T-cell (primary cell): ENCODE results near the gene GOLGA8B. TPM values are rescaled to one million over a fixed set of nuclear protein-coding genes. Genes with fewer than 3 reads are reported as not detected.
"Not testable (repeated sequence)": the region's sequence is repeated elsewhere in the genome, so short reads cannot be mapped to it uniquely, and the experiment has no call there.

Experiments used
- ATAC-seq, 4 experiments: fragments of 200-7000 bp in 3 of 4; fragments of 150-1000 bp in 1 of 4; cut with Tn5 transposase; replicated peaks in 1 of 4; 1 replicate in 3 of 4; 2 replicates in 1 of 4; pipeline ENCODE4 v1.10.0; 2021; ENCODE audit warnings: moderate library complexity in 3 of 4, mild to moderate bottlenecking in 2 of 4, moderate number of reproducible peaks in 1 of 4
- CTCF ChIA-PET, 2 donors: fragments of 300-600 bp; sonication (Branson Sonifier 250); formaldehyde crosslinking; loops; one replicate each; lab custom pipeline; 2022; ENCODE audit warnings: antibody characterized with exemption in 2 of 2; lab: Charles Lee
- POLR2A ChIA-PET, 2 donors: fragments of 300-600 bp; sonication (Branson Sonifier 250); formaldehyde crosslinking; loops; one replicate each; lab custom pipeline; 2022; ENCODE audit warnings: antibody characterized with exemption in 2 of 2; lab: Charles Lee
- DNase-seq, 35 experiments: peaks; one replicate each; pipeline versions ENCODE4 v3.0.0 to v3.0.0-alpha.2; 2013 to 2023
- H3K27ac ChIP-seq: one replicate; pipeline ENCODE4 v1.5.1; 2013; ENCODE audit warnings: low read length
- H3K27me3 ChIP-seq, 2 experiments: replicated peaks in 1 of 2; 1 replicate in 1 of 2; 2 replicates in 1 of 2; pipeline versions ENCODE4 v1.6.1 to v1.7.0; 2013; ENCODE audit warnings: low read length in 1 of 2, mixed read lengths in 1 of 2; ENCODE audit not compliant: control insufficient read depth in 2 of 2, insufficient read depth in 2 of 2; ENCODE audit errors: extremely low read depth in 1 of 2
- H3K36me3 ChIP-seq, 2 donors: 1 replicate in 1 of 2; 2 replicates in 1 of 2; pipeline versions ENCODE4 v1.6.1 to v1.7.0; 2013; ENCODE audit warnings: low read length in 1 of 2; ENCODE audit not compliant: control insufficient read depth in 2 of 2, insufficient read depth in 1 of 2; ENCODE audit errors: extremely low read depth in 1 of 2
- H3K4me1 ChIP-seq, 2 experiments: 1 replicate in 1 of 2; 2 replicates in 1 of 2; pipeline versions ENCODE4 v1.6.1 to v1.7.0; 2013; ENCODE audit warnings: low read length in 2 of 2, mixed read lengths in 1 of 2; ENCODE audit not compliant: insufficient read depth in 2 of 2, control insufficient read depth in 1 of 2; ENCODE audit errors: extremely low read depth in 1 of 2
- H3K4me3 ChIP-seq, 2 donors: 1 replicate in 1 of 2; 2 replicates in 1 of 2; pipeline versions ENCODE4 v1.5.1 to v1.7.0; 2013; ENCODE audit warnings: mild to moderate bottlenecking in 2 of 2, low read length in 1 of 2, moderate library complexity in 1 of 2; ENCODE audit not compliant: control insufficient read depth in 1 of 2; ENCODE audit errors: extremely low read depth in 1 of 2
- H3K9me3 ChIP-seq: 2 replicates; pipeline ENCODE4 v1.7.0; 2013
- H3K27ac Mint-ChIP-seq, 2 donors: one replicate each; pipeline ENCODE4 v1.8.0; 2020 to 2021; ENCODE audit warnings: mild to moderate bottlenecking in 2 of 2, mixed read lengths in 2 of 2
- H3K27me3 Mint-ChIP-seq, 2 donors: one replicate each; pipeline ENCODE4 v1.8.0; 2021 to 2022; ENCODE audit warnings: mixed read lengths in 2 of 2
- H3K36me3 Mint-ChIP-seq: one replicate; pipeline ENCODE4 v1.8.0; 2021; ENCODE audit warnings: mixed read lengths
- H3K4me1 Mint-ChIP-seq, 3 donors: one replicate each; pipeline ENCODE4 v1.8.0; 2020 to 2022; ENCODE audit warnings: mixed read lengths in 3 of 3, mild to moderate bottlenecking in 1 of 3
- H3K4me3 Mint-ChIP-seq, 3 donors: one replicate each; pipeline ENCODE4 v1.8.0; 2020 to 2022; ENCODE audit warnings: mild to moderate bottlenecking in 3 of 3, mixed read lengths in 3 of 3, moderate library complexity in 3 of 3
- H3K9me3 Mint-ChIP-seq, 3 donors: one replicate each; pipeline ENCODE4 v1.8.0; 2020 to 2022; ENCODE audit warnings: mixed read lengths in 3 of 3
- WGBS: methylation state at CpG from one replicate; pipeline ENCODE4 v1.1.5; 2013; ENCODE audit warnings: missing lambda C conversion rate; ENCODE audit not compliant: insufficient coverage; 5-methylcytosine and 5-hydroxymethylcytosine counted together
- total RNA-seq, 35 experiments: library from RNA in 6 of 35; stranded (reverse) in 6 of 35; fragments of 120-200 nt in 1 of 35; gene quantifications; one replicate each; pipeline versions ENCODE4 v1.2.1 to v1.2.4 and lab custom pipeline; 2013 to 2026

The GOLGA8B gene
- total RNA-seq, 5 donors from 2014 or later (not counting 1 experiment from before 2014, with no cell fraction given), result 225 to 468 (median 379) TPM

DNA sequence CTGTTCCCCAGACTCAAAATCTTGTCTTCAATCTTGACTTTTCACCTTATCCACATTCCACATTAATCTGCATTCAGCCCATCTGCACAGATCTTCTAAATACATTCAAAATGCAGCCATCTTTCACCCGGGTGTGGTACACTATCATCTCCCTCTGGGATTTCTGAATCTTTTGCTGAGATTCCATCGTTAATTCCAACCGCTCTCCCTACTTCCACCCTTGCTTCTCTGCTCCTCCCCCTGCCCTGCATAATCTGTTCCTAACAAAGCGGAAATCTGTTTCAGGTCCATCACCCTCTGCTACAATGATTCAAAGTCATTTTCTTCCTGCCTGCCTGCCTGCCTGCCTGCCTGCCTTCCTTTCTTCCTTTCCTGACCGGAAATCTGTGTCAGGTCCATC is 7.9 kb upstream of the GOLGA8B start:
- 71% methylated on average over 5 of the region's 5 CpGs for WGBS
- H3K4me3 ChIP-seq, result no peak overlapping the region

DNA sequence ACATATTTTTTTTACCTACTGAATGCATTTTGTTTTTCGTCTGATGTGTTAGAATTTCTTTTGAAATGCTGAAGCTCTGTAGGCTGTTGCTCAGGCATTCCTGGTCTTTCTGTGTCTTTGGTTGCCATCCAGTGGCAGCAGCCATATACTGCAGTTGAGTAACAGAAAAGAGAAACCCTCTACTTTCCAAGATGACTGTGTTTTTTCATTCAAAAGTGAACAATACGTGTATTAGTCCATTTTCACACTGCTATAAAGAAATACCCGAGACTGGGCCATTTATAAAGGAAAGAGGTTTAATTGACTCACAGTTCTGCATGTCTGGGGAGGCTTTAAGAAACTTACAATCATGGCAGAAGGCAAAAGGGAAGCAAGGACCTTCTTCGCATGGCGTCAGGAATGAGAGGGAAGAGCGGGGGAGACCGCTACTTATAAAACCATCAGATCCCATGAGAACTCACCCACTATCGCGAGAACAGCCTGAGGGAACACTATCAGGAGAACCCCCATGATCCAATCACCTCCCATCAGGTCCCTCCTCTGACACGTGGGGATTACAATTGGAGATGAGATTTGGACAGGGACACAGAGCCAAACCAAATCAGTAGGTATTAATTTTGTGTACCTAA is 4.7 kb upstream of the GOLGA8B start:
- peaks cover 0 to 12% of the 10 kb centered on the region in 2 experiments for H3K4me1 ChIP-seq
- Mint-ChIP-seq H3K4me1 (peaks cover 6 to 9% (median 7%) of the 10 kb centered on the region in 3 donors), H3K27me3 (peaks cover 3 to 13% of the 10 kb centered on the region in 2 donors), H3K9me3 (no peaks in the 10 kb centered on the region), H3K4me3 (peak overlapping the region; percentile 51 to 59 (median 58)), H3K36me3 (no peaks in the 10 kb centered on the region), H3K27ac (peak overlapping the region in 1 of 2 donors; percentile 78)
- DNase-seq, result peak; percentile 21 to 75 (median 52)
- H3K9me3 ChIP-seq, result no peaks in the 10 kb centered on the region
- ChIA-PET CTCF (interaction anchor here (0.5 to 1.6 kb wide), 11 partner anchors 68 to 524 kb away, joined by 3 to 13 read pairs (median 3); partner anchors contain the start of genes GOLGA8A (in 1 of the 2) and LPCAT4 (in 1 of the 2)), POLR2A (interaction anchor here in 1 of 2 donors (0.5 to 0.7 kb wide), 2 partner anchors 220 to 487 kb away, joined by 4 read pairs; no protein-coding TSS in a partner anchor)
- WGBS, result no CpG with 5 or more reads among the region's 10 CpGs
- H3K27ac ChIP-seq, result no peak overlapping the region
- no peak overlapping the region for H3K4me3 ChIP-seq
- ATAC-seq, result peak; percentile 23 to 46 (median 39)
- peaks cover 0 to 8% of the 10 kb centered on the region in 2 experiments for H3K27me3 ChIP-seq
- H3K36me3 ChIP-seq, result no peaks in the 10 kb centered on the region

More for the DNA sequence above, 7.9 kb upstream of the GOLGA8B start:
- peaks cover 5 to 6% (median 5%) of the 10 kb centered on the region in 3 donors for H3K4me1 Mint-ChIP-seq
- POLR2A ChIA-PET, result no interaction called here
- H3K4me3 Mint-ChIP-seq, result no peak overlapping the region
- H3K9me3 Mint-ChIP-seq, result no peaks in the 10 kb centered on the region
- ATAC-seq, result no peak
- H3K27me3 ChIP-seq, result no peaks in the 10 kb centered on the region
- peaks cover 8 to 9% of the 10 kb centered on the region in 2 donors for H3K27me3 Mint-ChIP-seq
- H3K36me3 ChIP-seq, result no peaks in the 10 kb centered on the region
- no peaks in the 10 kb centered on the region for H3K9me3 ChIP-seq
- CTCF ChIA-PET, result no interaction called here
- no peak overlapping the region for H3K27ac Mint-ChIP-seq
- H3K27ac ChIP-seq, result no peak overlapping the region
- peaks cover 0 to 3% of the 10 kb centered on the region in 2 experiments for H3K4me1 ChIP-seq
- no peak for DNase-seq
- H3K36me3 Mint-ChIP-seq, result no peaks in the 10 kb centered on the region

DNA sequence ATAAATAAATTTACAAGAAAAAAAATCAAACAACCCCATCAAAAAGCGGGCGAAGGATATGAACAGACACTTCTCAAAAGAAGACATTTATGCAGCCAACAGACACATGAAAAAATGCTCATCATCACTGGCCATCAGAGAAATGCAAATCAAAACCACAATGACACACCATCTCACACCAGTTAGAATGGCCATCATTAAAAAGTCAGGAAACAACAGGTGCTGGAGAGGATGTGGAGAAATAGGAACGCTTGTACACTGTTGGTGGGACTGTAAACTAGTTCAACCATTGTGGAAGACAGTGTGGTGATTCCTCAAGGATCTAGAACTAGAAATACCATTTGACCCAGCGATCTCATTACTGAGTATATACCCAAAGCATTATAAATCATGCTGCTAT is 2.5 kb upstream of the GOLGA8B start:
- H3K9me3 Mint-ChIP-seq, H3K27ac ChIP-seq, POLR2A ChIA-PET, H3K27me3 Mint-ChIP-seq, H3K27ac Mint-ChIP-seq, H3K4me3 Mint-ChIP-seq, H3K27me3 ChIP-seq, H3K36me3 ChIP-seq, H3K4me3 ChIP-seq, CTCF ChIA-PET, H3K9me3 ChIP-seq, DNase-seq, H3K36me3 Mint-ChIP-seq, ATAC-seq: not testable (repeated sequence)
- peaks cover 18 to 26% (median 21%) of the 10 kb centered on the region in 3 donors for H3K4me1 Mint-ChIP-seq
- WGBS, result no CpG with 5 or more reads among the region's 4 CpGs
- peaks cover 0 to 26% of the 10 kb centered on the region in 2 experiments for H3K4me1 ChIP-seq

DNA sequence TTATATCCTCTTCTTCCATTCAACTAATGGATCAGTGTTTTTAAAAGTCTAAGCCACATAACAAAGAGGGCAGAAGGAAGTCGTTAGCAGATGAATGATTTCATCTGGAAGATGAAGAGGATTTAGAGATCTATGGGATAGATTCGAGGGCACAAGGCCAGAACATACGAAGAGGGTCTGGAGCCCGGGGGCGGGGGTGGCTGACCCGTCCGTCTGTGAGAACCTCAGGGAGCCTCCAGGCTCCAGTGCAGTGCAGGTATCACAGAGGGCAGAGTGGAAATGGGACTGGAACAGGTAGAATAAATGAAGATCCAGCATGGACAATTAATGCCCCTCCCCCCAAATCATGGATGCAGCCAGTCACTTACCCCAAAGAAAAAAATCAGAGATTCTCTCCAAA is 1.5 kb upstream of the GOLGA8B start:
- H3K27ac ChIP-seq, result no peak overlapping the region
- Mint-ChIP-seq H3K27ac (no peak overlapping the region), H3K27me3 (peaks cover 3 to 8% of the 10 kb centered on the region in 2 donors), H3K4me1 (peaks cover 19 to 32% (median 25%) of the 10 kb centered on the region in 3 donors), H3K36me3 (no peaks in the 10 kb centered on the region), H3K4me3 (peak overlapping the region; percentile 35 to 82 (median 57)), H3K9me3 (no peaks in the 10 kb centered on the region)
- no peaks in the 10 kb centered on the region for H3K9me3 ChIP-seq
- 98% methylated on average over 5 of the region's 7 CpGs for WGBS
- CTCF ChIA-PET, result no interaction called here
- POLR2A ChIA-PET, result no interaction called here
- H3K4me3 ChIP-seq, result no peak overlapping the region
- H3K36me3 ChIP-seq, result no peaks in the 10 kb centered on the region
- ATAC-seq (no peak), DNase-seq (no peak)
- H3K4me1 ChIP-seq, result peaks cover 0 to 30% of the 10 kb centered on the region in 2 experiments
- peaks cover 0 to 8% of the 10 kb centered on the region in 2 experiments for H3K27me3 ChIP-seq

DNA sequence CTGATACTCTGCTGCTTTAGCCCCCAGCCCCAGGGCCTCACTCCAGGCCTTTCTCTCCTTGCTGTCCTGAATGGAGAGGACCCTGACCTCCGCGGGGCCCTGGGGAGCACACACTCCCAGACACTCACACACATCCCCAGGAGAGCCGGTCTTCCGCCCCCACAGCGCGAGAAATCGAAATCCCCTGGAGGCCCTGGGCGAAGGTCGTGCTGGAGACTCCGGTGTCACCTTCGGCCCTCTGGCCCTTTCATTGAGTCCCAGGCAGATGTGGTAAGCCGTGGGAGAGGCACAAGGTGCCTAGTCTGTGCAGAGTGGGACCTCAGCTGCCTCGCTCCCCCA is 848 bp upstream of the GOLGA8B start:
- H3K4me3 ChIP-seq, result peak overlapping the region; percentile 82 to 89
- H3K27ac ChIP-seq, result no peak overlapping the region
- no peaks in the 10 kb centered on the region for H3K9me3 ChIP-seq
- ChIA-PET CTCF (interaction anchor here in 1 of 2 donors (1.5 kb wide), 1 partner anchor 217 kb away, joined by 4 read pairs; the partner anchor contains the start of gene LPCAT4), POLR2A (no interaction called here)
- H3K9me3 Mint-ChIP-seq, result no peaks in the 10 kb centered on the region
- peaks cover 26 to 39% (median 31%) of the 10 kb centered on the region in 3 donors for H3K4me1 Mint-ChIP-seq
- no peaks in the 10 kb centered on the region for H3K36me3 ChIP-seq
- peaks cover 0 to 8% of the 10 kb centered on the region in 2 experiments for H3K27me3 ChIP-seq
- H3K4me3 Mint-ChIP-seq, result peak overlapping the region; percentile 82 to 88 (median 85)
- peaks cover 0 to 30% of the 10 kb centered on the region in 2 experiments for H3K4me1 ChIP-seq
- ATAC-seq (no peak), DNase-seq (no peak)
- 82% methylated on average over 12 of the region's 13 CpGs for WGBS
- no peak overlapping the region for H3K27ac Mint-ChIP-seq
- peaks cover 3 to 8% of the 10 kb centered on the region in 2 donors for H3K27me3 Mint-ChIP-seq
- H3K36me3 Mint-ChIP-seq, result no peaks in the 10 kb centered on the region

DNA sequence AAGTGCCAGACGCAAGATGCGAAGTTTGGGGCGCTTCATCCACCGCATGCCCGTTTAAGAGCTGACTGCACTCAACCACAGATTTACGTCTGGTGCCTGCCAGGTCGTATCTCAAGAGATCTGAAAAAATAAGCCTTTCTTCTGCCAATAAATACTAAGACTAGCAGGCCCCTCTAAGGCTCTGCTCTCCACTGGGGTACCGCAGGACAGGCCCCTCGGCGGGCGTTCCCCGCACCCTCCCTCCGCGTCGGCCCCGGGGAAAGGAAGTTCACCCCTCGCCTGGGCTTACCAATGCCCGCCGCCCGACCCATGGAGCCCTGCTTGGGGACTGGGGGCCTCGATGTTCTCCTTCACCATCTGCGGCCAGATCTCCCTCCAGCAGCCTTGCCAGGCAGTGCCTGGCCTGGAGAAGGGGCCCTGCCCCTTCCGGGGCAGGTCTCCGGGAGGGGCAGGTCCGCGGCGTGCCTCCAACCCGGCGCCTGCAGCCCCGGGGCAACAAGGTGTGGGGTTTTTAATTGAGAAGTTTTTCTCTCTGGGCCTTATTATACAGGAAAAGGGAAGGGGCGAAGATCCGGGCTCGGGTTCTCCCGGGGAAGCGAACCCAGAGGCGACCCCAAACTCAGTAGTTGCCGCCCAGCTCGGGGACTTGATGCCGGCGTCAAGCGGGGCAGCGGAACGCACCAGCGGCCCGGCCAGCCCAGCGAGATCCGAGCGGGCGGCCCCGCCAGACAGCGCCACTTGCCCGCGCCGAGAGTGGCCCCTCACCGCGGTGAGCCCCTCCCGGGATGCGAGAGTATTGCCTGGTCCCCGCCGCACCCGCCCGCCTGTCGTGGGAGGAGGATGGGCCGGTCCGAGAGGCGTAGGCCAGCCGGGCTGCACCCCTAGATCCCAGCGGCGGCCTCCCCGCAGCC is 735 bp downstream of the GOLGA8B start:
- Mint-ChIP-seq H3K27ac (peak overlapping the region; percentile 31 to 48), H3K27me3 (peaks cover 0 to 4% of the 10 kb centered on the region in 2 donors), H3K9me3 (no peaks in the 10 kb centered on the region), H3K4me3 (peak overlapping the region; percentile 82 to 88 (median 86)), H3K36me3 (no peaks in the 10 kb centered on the region), H3K4me1 (peaks cover 35 to 48% (median 40%) of the 10 kb centered on the region in 3 donors)
- no peak overlapping the region for H3K27ac ChIP-seq
- DNase-seq, result peak in 22 of 35 experiments; percentile 3 to 37 (median 16)
- peaks cover 0 to 8% of the 10 kb centered on the region in 2 experiments for H3K27me3 ChIP-seq
- peak; percentile 32 to 44 (median 38) for ATAC-seq
- no peaks in the 10 kb centered on the region for H3K9me3 ChIP-seq
- ChIA-PET POLR2A (no interaction called here), CTCF (interaction anchor here (0.6 to 1.5 kb wide), 3 partner anchors 215 to 473 kb away, joined by 4 to 5 read pairs (median 4); partner anchors contain the start of gene LPCAT4 (in 1 of the 2))
- WGBS, result 2% methylated on average over 52 of the region's 70 CpGs
- peaks cover 0 to 29% of the 10 kb centered on the region in 2 experiments for H3K4me1 ChIP-seq
- peak overlapping the region; percentile 82 to 89 for H3K4me3 ChIP-seq
- no peaks in the 10 kb centered on the region for H3K36me3 ChIP-seq
